WTC11 (cell line): ENCODE results near the gene AP2M1. TPM values are rescaled to one million over a fixed set of nuclear protein-coding genes. Genes with fewer than 3 reads are reported as not detected.
A peak's percentile ranks its signal among the peaks of the same experiment; 100 is the strongest.

Source experiments
- ATAC-seq: fragments of 200-7000 bp; cut with Tn5 transposase; 2 replicates; pipeline ENCODE4 v1.10.0; 2021; ENCODE audit warnings: mild to moderate bottlenecking, moderate library complexity
- CTCF ChIA-PET: fragments of 300-600 bp; sonication (Branson Sonifier 250); formaldehyde crosslinking; loops from one replicate; lab custom pipeline; 2021; ENCODE audit warnings: antibody characterized with exemption; lab: Charles Lee
- POLR2A ChIA-PET: fragments of 350-600 bp; sonication (Branson Sonifier 250); formaldehyde crosslinking; loops from one replicate; lab custom pipeline; 2021; ENCODE audit warnings: antibody characterized with exemption; lab: Charles Lee
- DNase-seq: peaks from one replicate; pipeline ENCODE4 v3.0.0; 2021; ENCODE audit warnings: low spot score
- H3K27ac Mint-ChIP-seq: 2 replicates; pipeline ENCODE4 v1.8.0; 2021; ENCODE audit warnings: mixed read lengths
- H3K27me3 Mint-ChIP-seq: 2 replicates; pipeline ENCODE4 v1.8.0; 2021; ENCODE audit warnings: low read depth, mild to moderate bottlenecking, moderate library complexity, mixed read lengths
- H3K36me3 Mint-ChIP-seq: 2 replicates; pipeline ENCODE4 v1.8.0; 2021; ENCODE audit warnings: mixed read lengths
- H3K4me1 Mint-ChIP-seq: 2 replicates; pipeline ENCODE4 v1.8.0; 2022; ENCODE audit warnings: mixed read lengths
- H3K4me3 Mint-ChIP-seq: 2 replicates; pipeline ENCODE4 v1.8.0; 2021; ENCODE audit warnings: mild to moderate bottlenecking, moderate library complexity, mixed read lengths
- H3K9me3 Mint-ChIP-seq: 2 replicates; pipeline ENCODE4 v1.8.0; 2021; ENCODE audit warnings: mixed read lengths
- ATF1 ChIP-seq: sonication (generic); formaldehyde crosslinking; IDR thresholded peaks from 2 replicates; pipeline ENCODE4 v1.8.1; 2023; ENCODE audit warnings: mild to moderate bottlenecking, moderate library complexity, missing genetic modification reagents
- CBFB ChIP-seq: sonication (generic); formaldehyde crosslinking; IDR thresholded peaks from 2 replicates; pipeline ENCODE4 v1.8.1; 2022; ENCODE audit warnings: mild to moderate bottlenecking, low read depth, missing genetic modification reagents
- ETV6 ChIP-seq: sonication (generic); formaldehyde crosslinking; IDR thresholded peaks from 2 replicates; pipeline ENCODE4 v1.8.1; 2022; ENCODE audit warnings: mild to moderate bottlenecking, missing genetic modification reagents
- FOXJ3 ChIP-seq: sonication (generic); formaldehyde crosslinking; IDR thresholded peaks from 2 replicates; pipeline ENCODE4 v1.9.0; 2021; ENCODE audit warnings: missing genetic modification reagents, mild to moderate bottlenecking, borderline replicate concordance
- FOXP1 ChIP-seq: sonication (generic); formaldehyde crosslinking; IDR thresholded peaks from 2 replicates; pipeline ENCODE4 v1.8.0; 2022; ENCODE audit warnings: missing genetic modification reagents, mild to moderate bottlenecking, moderate library complexity, borderline replicate concordance
- GABPB1 ChIP-seq: sonication (generic); formaldehyde crosslinking; IDR thresholded peaks from 2 replicates; pipeline ENCODE4 v1.8.1; 2023; ENCODE audit warnings: mild to moderate bottlenecking, missing genetic modification reagents
- HMGA2 ChIP-seq: fragments of 250-450 bp; sonication (Bioruptor Pico); IDR thresholded peaks from 2 replicates; pipeline ENCODE4 v1.4.0; 2021; ENCODE audit warnings: mild to moderate bottlenecking, moderate library complexity
- IRF2 ChIP-seq: sonication (generic); formaldehyde crosslinking; IDR thresholded peaks from 2 replicates; pipeline ENCODE4 v1.8.0; 2022; ENCODE audit warnings: low read depth, missing genetic modification reagents, borderline replicate concordance
- JUN ChIP-seq: sonication (generic); formaldehyde crosslinking; IDR thresholded peaks from 2 replicates; pipeline ENCODE4 v1.8.0; 2023; ENCODE audit warnings: mild to moderate bottlenecking, missing genetic modification reagents
- KAT7 ChIP-seq: sonication (generic); formaldehyde crosslinking; IDR thresholded peaks from 2 replicates; pipeline ENCODE4 v1.8.1; 2023; ENCODE audit warnings: missing genetic modification reagents, mild to moderate bottlenecking, borderline replicate concordance
- MYBL2 ChIP-seq: sonication (generic); formaldehyde crosslinking; IDR thresholded peaks from 2 replicates; pipeline ENCODE4 v1.8.1; 2023; ENCODE audit warnings: mild to moderate bottlenecking, moderate library complexity, missing genetic modification reagents
- NFATC4 ChIP-seq: fragments of 250-450 bp; sonication (Bioruptor Pico); IDR thresholded peaks from 2 replicates; pipeline ENCODE4 v1.9.0; 2021; ENCODE audit warnings: mild to moderate bottlenecking
- NFE2L1 ChIP-seq: sonication (generic); formaldehyde crosslinking; IDR thresholded peaks from 2 replicates; pipeline ENCODE4 v1.8.1; 2023; ENCODE audit warnings: missing genetic modification reagents
- NFYB ChIP-seq: sonication (generic); formaldehyde crosslinking; conservative IDR thresholded peaks from 2 replicates; pipeline ENCODE4 v1.8.0; 2022; ENCODE audit warnings: low read depth, missing genetic modification reagents
- NR1H2 ChIP-seq: sonication (generic); formaldehyde crosslinking; IDR thresholded peaks from 2 replicates; pipeline ENCODE4 v1.9.0; 2021; ENCODE audit warnings: mild to moderate bottlenecking, moderate library complexity, missing genetic modification reagents
- NR2C2 ChIP-seq: sonication (generic); formaldehyde crosslinking; IDR thresholded peaks from 2 replicates; pipeline ENCODE4 v1.8.0; 2022; ENCODE audit warnings: mild to moderate bottlenecking, missing genetic modification reagents
- NR3C1 ChIP-seq: sonication (generic); formaldehyde crosslinking; conservative IDR thresholded peaks from 2 replicates; pipeline ENCODE4 v1.8.1; 2023; ENCODE audit warnings: low read depth, mild to moderate bottlenecking, missing genetic modification reagents
- PRRX2 ChIP-seq: fragments of 250-450 bp; sonication (Bioruptor Pico); IDR thresholded peaks from 2 replicates; pipeline ENCODE4 v1.8.0; 2021; ENCODE audit warnings: mild to moderate bottlenecking
- RORB ChIP-seq: fragments of 250-450 bp; sonication (Bioruptor Pico); IDR thresholded peaks from 2 replicates; pipeline ENCODE4 v1.9.0; 2021; ENCODE audit warnings: mild to moderate bottlenecking
- ZNF121 ChIP-seq: sonication (generic); formaldehyde crosslinking; IDR thresholded peaks from 2 replicates; pipeline ENCODE4 v1.8.0; 2023; ENCODE audit warnings: missing genetic modification reagents
- ZNF219 ChIP-seq: sonication (generic); formaldehyde crosslinking; IDR thresholded peaks from 2 replicates; pipeline ENCODE4 v1.8.0; 2023; ENCODE audit warnings: missing genetic modification reagents, mild to moderate bottlenecking, borderline replicate concordance
- ZNF232 ChIP-seq: sonication (generic); formaldehyde crosslinking; IDR thresholded peaks from 2 replicates; pipeline ENCODE4 v1.8.0; 2022; ENCODE audit warnings: mild to moderate bottlenecking, missing genetic modification reagents
- ZNF423 ChIP-seq: fragments of 250-450 bp; sonication (Bioruptor Pico); IDR thresholded peaks from 2 replicates; pipeline ENCODE4 v2.1.2; 2022; ENCODE audit warnings: mild to moderate bottlenecking, moderate library complexity
- ZNF671 ChIP-seq: fragments of 250-450 bp; sonication (Bioruptor Pico); IDR thresholded peaks from 2 replicates; pipeline ENCODE4 v1.8.0; 2021; ENCODE audit warnings: mild to moderate bottlenecking
- total RNA-seq: library from RNA; stranded (reverse); gene quantifications from 3 replicates; pipeline ENCODE4 v1.2.3, GENCODE V29; 2021
- TF ChIP-seq, protein P1 (sequence below): sonication (generic); formaldehyde crosslinking; IDR thresholded peaks from 2 replicates; pipeline ENCODE4 v1.8.0; 2022; ENCODE audit warnings: mild to moderate bottlenecking, missing genetic modification reagents
- TF ChIP-seq, protein P2 (sequence below): sonication (generic); formaldehyde crosslinking; conservative IDR thresholded peaks from 2 replicates; pipeline ENCODE4 v1.8.1; 2022; ENCODE audit warnings: mild to moderate bottlenecking, missing genetic modification reagents
- TF ChIP-seq, protein P3 (sequence below): sonication (generic); formaldehyde crosslinking; IDR thresholded peaks from 2 replicates; pipeline ENCODE4 v1.8.0; 2022; ENCODE audit warnings: missing genetic modification reagents
- TF ChIP-seq, protein P4 (sequence below): fragments of 200-600 bp; IDR thresholded peaks from 2 replicates; pipeline ENCODE4 v1.8.0; 2022; ENCODE audit warnings: antibody characterized with exemption

The AP2M1 gene
- total RNA-seq, 1 experiment from 2014 or later, result 399 TPM

DNA sequence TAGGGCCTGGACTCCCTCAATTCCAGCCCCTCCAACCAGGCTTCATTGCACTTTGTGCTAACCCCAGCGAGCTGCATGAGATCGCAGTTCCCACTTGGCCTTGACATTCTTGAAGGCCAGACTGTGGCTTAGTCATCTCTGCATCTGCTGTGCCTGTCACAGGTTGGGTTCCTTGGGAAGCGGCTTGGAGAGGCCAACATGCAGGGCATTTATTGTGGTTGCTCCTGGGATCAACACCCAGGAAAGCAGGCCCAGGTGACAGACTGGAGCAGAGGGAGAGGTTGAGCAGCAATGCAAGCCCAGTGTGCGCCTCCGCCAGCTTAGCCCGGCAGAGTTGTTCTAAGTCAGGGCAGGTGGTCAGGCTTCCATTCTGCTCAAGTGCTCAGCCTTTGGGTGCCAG is 21.9 kb downstream of the AP2M1 start:
- H3K9me3 Mint-ChIP-seq, result no peaks in the 10 kb centered on the region
- no peaks in the 10 kb centered on the region for H3K27me3 Mint-ChIP-seq
- H3K4me1 Mint-ChIP-seq, result no peaks in the 10 kb centered on the region
- peaks cover 24% of the 10 kb centered on the region for H3K36me3 Mint-ChIP-seq
- ATAC-seq, result no peak
- POLR2A ChIA-PET, result no interaction called here
- no peak overlapping the region; the same call in 1 of the 2 replicates for H3K27ac Mint-ChIP-seq
- no peak for TF ChIP-seq NFATC4 (CRISPR knock-in tag)
- no peak for TF ChIP-seq ZNF671
- no peak for TF ChIP-seq IRF2
- H3K4me3 Mint-ChIP-seq, result no peak overlapping the region
- no peak for DNase-seq
- CTCF ChIA-PET, result interaction anchor here (1.5 to 2.1 kb wide), 3 partner anchors 31 to 292 kb away, joined by 3 to 8 read pairs (median 4); partner anchors contain the start of gene EEF1AKMT4

DNA sequence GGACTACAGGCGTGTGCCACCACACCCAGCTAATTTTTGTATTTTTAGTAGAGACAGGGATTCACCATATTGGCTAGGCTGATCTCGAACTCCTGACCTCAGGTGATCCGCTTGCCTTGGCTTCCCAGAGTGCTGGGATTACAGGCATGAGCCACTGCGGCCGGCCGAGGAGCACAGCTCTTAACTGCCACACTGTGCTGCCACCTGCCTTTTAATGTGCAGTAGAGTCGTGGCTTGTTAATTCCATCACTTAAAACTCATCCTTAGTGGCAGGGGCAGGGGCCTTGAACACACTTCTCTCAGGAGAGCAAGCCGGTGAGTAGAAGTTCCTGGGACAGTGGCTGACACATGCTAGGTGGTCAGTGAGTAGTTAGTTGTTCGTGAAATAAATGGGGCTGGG is 23.9 kb downstream of the AP2M1 start:
- ATAC-seq (no peak), DNase-seq (no peak)
- ChIA-PET CTCF (interaction anchor here (0.6 to 1.3 kb wide), 6 partner anchors 12 to 261 kb away, joined by 3 to 8 read pairs (median 4); no protein-coding TSS in a partner anchor), POLR2A (no interaction called here)
- Mint-ChIP-seq H3K4me3 (no peak overlapping the region), H3K36me3 (peaks cover 10% of the 10 kb centered on the region), H3K9me3 (no peaks in the 10 kb centered on the region), H3K27me3 (no peaks in the 10 kb centered on the region), H3K27ac (peak overlapping the region; percentile 33; the same call in 1 of the 2 replicates), H3K4me1 (no peaks in the 10 kb centered on the region)
- TF ChIP-seq ATF1 (CRISPR knock-in tag) (no peak), FOXJ3 (CRISPR knock-in tag) (no peak), NR2C2 (CRISPR knock-in tag) (no peak), PRRX2 (no peak), GABPB1 (CRISPR knock-in tag) (no peak), ZNF219 (no peak), CBFB (CRISPR knock-in tag) (no peak), RORB (CRISPR knock-in tag) (no peak)
- TF ChIP-seq, protein P1, sequence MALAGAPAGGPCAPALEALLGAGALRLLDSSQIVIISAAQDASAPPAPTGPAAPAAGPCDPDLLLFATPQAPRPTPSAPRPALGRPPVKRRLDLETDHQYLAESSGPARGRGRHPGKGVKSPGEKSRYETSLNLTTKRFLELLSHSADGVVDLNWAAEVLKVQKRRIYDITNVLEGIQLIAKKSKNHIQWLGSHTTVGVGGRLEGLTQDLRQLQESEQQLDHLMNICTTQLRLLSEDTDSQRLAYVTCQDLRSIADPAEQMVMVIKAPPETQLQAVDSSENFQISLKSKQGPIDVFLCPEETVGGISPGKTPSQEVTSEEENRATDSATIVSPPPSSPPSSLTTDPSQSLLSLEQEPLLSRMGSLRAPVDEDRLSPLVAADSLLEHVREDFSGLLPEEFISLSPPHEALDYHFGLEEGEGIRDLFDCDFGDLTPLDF (CRISPR knock-in tag), result no peak

DNA sequence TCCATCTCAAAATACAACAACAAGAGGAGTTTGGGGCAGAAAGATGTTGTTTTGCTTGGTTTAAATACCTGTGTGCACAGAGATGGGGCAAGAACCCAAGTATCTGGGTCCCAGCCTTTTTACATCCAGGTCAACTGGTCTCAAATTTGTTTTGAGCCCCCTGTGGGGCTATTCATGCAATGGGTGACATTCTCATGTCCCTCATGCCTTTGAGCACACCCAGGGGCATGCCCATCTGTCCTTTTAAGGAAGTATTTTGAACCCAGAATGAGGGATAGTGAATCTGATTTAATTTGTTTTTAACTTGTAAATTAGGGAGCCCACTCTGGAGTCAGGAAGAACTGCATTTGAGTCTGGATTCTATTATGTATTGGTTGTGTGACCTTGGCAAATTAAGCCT is 26.2 kb downstream of the AP2M1 start:
- ChIA-PET CTCF (interaction anchor here (0.6 kb wide), 1 partner anchor 20 kb away, joined by 4 read pairs; no protein-coding TSS in a partner anchor), POLR2A (no interaction called here)
- Mint-ChIP-seq H3K9me3 (no peaks in the 10 kb centered on the region), H3K27ac (no peak overlapping the region), H3K4me1 (no peaks in the 10 kb centered on the region), H3K4me3 (no peak overlapping the region), H3K27me3 (no peaks in the 10 kb centered on the region), H3K36me3 (no peaks in the 10 kb centered on the region)
- DNase-seq (no peak), ATAC-seq (0 out of 2 replicates have a peak, but pooled peaks have one; percentile 24)
- TF ChIP-seq, protein P2, sequence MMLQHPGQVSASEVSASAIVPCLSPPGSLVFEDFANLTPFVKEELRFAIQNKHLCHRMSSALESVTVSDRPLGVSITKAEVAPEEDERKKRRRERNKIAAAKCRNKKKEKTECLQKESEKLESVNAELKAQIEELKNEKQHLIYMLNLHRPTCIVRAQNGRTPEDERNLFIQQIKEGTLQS, result no peak
- TF ChIP-seq KAT7 (CRISPR knock-in tag) (no peak), HMGA2 (CRISPR knock-in tag) (no peak), NFE2L1 (CRISPR knock-in tag) (no peak), ZNF232 (CRISPR knock-in tag) (no peak), ETV6 (CRISPR knock-in tag) (no peak), NFATC4 (CRISPR knock-in tag) (no peak), NFYB (no peak), NR3C1 (no peak), JUN (CRISPR knock-in tag) (no peak), MYBL2 (no peak), ZNF121 (CRISPR knock-in tag) (no peak), CBFB (CRISPR knock-in tag) (no peak), NR1H2 (CRISPR knock-in tag) (no peak), FOXP1 (CRISPR knock-in tag) (no peak), ZNF423 (CRISPR knock-in tag) (no peak)
- TF ChIP-seq, protein P3, sequence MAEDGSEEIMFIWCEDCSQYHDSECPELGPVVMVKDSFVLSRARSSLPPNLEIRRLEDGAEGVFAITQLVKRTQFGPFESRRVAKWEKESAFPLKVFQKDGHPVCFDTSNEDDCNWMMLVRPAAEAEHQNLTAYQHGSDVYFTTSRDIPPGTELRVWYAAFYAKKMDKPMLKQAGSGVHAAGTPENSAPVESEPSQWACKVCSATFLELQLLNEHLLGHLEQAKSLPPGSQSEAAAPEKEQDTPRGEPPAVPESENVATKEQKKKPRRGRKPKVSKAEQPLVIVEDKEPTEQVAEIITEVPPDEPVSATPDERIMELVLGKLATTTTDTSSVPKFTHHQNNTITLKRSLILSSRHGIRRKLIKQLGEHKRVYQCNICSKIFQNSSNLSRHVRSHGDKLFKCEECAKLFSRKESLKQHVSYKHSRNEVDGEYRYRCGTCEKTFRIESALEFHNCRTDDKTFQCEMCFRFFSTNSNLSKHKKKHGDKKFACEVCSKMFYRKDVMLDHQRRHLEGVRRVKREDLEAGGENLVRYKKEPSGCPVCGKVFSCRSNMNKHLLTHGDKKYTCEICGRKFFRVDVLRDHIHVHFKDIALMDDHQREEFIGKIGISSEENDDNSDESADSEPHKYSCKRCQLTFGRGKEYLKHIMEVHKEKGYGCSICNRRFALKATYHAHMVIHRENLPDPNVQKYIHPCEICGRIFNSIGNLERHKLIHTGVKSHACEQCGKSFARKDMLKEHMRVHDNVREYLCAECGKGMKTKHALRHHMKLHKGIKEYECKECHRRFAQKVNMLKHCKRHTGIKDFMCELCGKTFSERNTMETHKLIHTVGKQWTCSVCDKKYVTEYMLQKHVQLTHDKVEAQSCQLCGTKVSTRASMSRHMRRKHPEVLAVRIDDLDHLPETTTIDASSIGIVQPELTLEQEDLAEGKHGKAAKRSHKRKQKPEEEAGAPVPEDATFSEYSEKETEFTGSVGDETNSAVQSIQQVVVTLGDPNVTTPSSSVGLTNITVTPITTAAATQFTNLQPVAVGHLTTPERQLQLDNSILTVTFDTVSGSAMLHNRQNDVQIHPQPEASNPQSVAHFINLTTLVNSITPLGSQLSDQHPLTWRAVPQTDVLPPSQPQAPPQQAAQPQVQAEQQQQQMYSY, result no peak
- TF ChIP-seq, protein P4, sequence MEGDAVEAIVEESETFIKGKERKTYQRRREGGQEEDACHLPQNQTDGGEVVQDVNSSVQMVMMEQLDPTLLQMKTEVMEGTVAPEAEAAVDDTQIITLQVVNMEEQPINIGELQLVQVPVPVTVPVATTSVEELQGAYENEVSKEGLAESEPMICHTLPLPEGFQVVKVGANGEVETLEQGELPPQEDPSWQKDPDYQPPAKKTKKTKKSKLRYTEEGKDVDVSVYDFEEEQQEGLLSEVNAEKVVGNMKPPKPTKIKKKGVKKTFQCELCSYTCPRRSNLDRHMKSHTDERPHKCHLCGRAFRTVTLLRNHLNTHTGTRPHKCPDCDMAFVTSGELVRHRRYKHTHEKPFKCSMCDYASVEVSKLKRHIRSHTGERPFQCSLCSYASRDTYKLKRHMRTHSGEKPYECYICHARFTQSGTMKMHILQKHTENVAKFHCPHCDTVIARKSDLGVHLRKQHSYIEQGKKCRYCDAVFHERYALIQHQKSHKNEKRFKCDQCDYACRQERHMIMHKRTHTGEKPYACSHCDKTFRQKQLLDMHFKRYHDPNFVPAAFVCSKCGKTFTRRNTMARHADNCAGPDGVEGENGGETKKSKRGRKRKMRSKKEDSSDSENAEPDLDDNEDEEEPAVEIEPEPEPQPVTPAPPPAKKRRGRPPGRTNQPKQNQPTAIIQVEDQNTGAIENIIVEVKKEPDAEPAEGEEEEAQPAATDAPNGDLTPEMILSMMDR, result no peak
